HG02571 (cell line): ENCODE results near the gene SLC26A8.

ENCODE experiments used
- ATAC-seq: cut with Tn5 transposase; IDR thresholded peaks from one replicate; pipeline ENCODE4 v1.9.1; 2021; ENCODE audit warnings: mild to moderate bottlenecking, moderate library complexity; ENCODE audit not compliant: unreplicated experiment

SLC26A8 gene, protein sequence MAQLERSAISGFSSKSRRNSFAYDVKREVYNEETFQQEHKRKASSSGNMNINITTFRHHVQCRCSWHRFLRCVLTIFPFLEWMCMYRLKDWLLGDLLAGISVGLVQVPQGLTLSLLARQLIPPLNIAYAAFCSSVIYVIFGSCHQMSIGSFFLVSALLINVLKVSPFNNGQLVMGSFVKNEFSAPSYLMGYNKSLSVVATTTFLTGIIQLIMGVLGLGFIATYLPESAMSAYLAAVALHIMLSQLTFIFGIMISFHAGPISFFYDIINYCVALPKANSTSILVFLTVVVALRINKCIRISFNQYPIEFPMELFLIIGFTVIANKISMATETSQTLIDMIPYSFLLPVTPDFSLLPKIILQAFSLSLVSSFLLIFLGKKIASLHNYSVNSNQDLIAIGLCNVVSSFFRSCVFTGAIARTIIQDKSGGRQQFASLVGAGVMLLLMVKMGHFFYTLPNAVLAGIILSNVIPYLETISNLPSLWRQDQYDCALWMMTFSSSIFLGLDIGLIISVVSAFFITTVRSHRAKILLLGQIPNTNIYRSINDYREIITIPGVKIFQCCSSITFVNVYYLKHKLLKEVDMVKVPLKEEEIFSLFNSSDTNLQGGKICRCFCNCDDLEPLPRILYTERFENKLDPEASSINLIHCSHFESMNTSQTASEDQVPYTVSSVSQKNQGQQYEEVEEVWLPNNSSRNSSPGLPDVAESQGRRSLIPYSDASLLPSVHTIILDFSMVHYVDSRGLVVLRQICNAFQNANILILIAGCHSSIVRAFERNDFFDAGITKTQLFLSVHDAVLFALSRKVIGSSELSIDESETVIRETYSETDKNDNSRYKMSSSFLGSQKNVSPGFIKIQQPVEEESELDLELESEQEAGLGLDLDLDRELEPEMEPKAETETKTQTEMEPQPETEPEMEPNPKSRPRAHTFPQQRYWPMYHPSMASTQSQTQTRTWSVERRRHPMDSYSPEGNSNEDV

DNA sequence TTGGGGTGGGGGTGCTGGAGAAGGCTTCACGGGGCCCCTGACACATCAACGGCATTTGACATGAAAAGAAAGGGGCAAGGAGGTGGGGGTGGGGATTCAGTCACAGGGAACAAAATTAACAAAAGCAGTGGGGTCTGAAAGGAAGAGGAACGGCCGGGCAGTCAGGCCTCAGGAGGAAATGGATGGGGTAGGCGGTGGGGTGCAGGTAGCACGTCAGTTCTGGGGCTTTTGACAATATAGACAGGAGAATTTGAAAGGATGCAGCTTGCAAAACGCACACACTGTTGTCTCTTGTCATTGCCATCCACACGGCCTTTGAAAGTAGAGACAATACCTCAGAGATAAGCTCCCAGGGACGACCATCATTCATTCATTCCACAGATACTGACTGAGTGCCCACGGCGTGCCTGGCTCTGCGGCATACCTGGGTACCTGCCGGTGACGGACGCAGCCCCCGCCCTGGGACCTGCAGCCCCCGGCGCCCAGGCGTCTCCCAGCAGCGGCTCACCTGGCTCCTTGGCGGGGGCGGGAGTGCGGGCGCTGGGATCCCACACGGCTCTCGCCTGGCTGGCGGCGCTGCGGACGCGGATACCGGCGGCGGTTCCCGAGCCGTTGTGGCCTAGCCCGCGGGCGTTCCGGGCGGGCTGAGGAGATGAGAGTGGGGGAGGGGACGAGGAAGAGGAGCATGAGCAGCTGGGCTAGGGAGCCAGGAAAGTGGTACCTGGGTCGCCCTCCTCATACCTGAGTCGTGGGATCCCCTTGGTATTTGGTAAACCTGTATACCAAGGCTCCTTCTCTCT lies at the start of gene SLC26A8:
SLC26A8 (minus strand) TSS at position 646 of the 800 bp plus-strand sequence. CDS start 4,934 bp downstream, outside the sequence.
- ATAC-seq, result no peak

DNA sequence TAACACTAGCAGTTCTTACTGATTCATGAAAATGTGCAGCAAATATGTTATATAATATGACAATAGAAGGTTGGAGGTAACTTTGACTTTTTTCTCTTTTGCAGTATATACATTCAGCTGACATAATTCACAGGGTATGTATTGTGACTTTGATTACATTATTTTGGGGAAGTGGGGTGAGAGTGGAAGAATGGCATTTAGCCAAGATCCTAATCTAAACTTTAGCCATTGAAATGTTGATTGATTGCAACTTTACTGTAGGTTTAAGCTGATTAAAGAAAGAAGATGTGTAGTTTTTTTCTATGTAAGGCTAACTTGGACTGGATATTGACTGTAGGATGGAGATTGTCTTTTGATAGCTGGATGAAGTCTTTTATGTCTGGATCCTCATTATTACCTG lies 49.1 kb upstream of the SLC26A8 start:
- no peak for ATAC-seq

DNA sequence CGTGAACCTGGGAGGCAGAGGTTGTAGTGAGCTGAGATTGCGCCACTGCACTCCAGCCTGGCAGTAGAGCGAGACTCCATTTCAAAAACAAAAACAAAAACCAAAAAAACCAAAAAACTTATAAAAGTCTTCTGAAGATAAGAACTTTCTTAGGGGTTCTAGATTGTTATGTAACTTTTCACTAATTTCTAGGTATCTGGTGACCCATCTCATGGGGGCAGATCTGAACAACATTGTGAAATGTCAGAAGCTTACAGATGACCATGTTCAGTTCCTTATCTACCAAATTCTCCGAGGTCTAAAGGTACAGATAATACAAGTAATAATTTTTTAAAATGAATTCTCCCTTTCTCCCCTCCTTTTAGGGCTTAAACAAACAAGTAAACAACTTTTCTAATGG lies 48.2 kb upstream of the SLC26A8 start:
- ATAC-seq, result no peak

DNA sequence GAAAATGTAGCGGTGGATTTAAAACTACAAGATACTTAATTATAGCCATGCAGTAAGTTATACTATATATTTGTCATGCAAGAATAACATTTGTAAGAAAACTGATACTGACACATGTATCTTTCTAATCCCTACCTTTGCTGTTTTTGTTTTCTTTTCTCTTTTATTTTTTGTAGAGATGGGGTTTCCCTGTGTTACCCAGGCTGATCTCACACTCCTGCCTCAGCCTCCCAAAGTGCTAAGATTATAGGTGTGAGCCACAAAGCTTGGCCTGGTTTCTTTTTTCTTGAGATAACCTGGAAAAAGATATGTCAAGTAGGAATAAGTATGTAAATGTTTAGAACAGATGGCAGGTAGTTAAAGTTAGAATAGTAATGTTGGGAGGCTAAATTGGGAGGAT lies 47.3 kb upstream of the SLC26A8 start:
- no peak for ATAC-seq

DNA sequence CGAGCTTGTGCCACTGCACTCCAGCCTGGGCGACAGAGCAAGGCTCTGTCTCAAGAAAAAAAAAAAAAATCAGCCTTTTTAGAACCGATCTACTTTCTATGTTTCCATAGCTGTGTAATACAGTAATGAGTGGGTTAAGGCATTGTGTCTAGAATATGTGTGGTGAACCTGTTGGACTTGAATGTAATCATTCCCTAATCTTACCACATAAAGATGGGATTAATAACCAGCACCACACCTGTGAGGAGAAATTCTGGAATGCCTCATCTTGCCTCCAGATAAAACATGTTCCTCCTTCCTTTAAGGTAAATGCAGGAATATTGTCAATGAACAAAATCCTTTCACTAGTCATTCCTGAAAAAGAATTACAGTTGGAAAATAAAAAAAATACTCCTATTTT lies 46.8 kb upstream of the SLC26A8 start:
- no peak for ATAC-seq

DNA sequence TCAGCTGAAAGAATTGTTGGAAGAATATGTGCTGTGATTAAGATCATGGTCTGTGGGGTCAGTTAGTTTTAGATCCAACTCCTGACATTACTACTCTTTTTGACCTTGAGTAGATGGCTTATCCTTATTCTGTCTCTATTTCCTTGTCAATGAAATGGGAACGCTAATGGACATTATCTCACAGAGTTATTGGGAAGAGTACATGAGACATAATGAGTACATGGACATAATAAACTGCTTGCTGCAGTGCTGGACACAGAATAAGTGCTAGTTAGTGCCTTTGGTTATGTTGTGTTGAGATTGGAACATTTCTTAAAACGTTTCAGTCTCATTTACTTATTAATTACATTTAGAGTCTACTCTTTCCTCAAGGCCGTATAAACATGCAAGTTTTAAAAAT lies 45.8 kb upstream of the SLC26A8 start:
- no peak for ATAC-seq

DNA sequence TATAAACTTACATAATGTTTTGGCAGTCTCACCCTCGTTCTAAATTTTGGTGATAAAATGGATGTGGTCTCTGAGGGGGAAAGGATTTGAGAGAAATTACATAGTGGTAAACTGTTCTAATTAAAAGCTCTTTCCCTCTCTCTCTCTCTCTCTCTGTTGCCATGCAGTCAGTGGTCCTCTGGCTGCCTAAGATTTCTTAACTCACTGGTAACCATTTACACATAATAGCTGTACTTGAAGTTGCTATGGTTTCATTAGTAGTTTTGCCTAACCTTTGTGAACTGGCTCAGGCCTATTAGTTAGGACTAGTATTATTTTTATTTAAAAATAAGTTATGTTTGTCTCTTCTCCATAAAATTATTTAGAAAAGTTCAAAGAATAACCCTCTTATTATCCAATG lies 45.1 kb upstream of the SLC26A8 start:
- no peak for ATAC-seq

DNA sequence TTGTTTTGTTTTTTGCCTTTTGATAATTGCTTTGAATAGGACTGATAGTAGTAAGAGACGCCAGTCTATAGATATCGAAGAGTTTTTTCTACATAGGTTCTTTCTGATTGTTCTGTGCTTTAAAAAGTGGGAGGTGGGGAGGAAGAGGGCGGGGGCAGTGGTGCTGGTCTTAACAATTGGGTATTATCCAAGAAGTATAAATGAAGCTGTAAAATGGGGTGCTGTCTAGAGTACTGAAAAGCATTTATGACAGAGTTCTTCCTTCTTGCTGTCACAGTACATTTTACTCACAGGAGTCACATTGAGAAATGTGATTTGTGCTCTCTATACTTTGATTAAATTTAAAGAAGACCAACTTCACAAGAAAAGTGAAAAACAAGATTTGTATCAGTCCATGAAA lies 44.1 kb upstream of the SLC26A8 start:
- no peak for ATAC-seq

DNA sequence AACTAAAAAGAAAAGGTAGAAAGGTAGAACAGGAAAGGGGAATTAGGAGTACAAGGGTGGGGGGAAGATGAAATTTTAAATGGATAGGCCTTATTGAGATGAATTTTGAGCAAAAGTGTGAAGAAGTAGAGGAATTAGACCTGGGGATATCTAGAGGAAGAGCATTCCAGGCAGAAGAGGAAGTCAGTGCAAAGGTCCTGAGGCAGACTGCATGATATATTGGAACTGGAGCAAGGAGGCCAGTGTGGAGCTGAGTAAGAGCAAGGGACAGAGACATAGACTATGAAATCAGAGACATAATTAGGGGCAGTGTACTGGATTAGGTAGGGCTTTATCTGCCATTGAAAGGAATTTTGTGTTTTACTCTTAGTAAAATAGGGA lies 43.6 kb upstream of the SLC26A8 start:
- no peak for ATAC-seq

DNA sequence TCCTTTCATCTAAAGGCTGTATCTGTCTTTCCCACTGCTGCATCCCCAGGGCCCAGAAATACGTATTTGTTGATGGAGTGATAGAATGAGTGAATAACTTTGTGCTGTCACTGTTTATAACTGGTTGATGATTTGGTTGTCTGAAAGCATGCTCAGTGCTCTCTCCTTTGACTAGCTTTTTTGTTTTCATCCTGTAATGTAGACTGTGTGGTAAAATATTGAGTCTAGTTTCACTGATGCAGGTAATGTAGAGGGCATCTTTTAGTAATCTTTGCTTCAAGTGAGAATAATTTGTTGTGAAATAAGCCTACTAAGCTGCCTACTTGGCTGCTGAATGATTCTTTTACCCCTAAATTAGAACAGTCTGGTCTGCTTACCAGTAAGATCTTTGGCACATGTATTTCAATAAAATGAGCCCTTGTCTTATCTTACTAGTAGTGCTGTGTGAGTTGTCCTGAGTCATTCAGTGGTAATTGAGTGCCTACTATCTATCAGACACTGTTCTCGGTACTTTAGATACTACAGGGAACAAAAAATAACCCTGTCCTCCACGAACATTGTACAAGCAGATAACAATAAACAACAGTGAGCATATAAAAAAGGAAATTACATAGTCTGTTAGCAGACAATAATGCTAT lies 43.1 kb upstream of the SLC26A8 start:
- ATAC-seq, result no peak

DNA sequence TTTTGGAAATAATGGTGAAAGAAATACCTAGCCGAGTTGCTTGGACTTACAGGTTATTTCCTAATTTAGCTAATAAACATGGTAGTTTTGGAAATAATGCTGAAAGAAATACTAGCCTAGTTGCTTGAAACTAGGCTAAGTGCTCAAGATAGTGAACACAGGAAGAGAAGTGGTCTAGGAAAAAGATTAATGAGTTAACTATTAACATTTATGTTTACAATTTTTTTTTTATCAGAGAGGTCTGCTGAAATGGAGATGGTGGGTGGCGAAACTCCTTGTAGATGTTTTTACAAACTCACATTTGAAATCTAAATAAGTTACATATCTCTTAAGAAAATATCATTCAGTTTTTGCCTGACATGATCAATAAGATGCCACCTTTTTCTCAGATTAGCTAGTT lies 42.4 kb upstream of the SLC26A8 start:
- no peak for ATAC-seq

DNA sequence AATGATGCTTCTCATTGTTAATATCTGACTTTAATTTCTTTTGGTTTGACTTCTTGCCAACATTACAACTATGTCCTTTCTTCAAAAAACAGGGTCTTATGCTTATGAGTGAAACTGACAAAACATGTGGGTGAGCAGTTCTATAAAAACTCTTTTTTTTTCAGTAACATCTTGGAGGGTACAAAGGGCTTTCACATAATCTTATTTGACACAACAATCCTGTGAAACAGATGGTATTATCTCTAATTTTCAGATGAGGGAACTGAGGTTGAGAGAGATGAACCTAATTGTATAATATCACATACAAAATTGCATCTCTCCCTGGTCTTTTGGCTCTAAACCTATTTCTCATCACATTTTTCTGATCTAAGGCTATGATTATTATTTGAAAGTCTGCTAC lies 41.5 kb upstream of the SLC26A8 start:
- no peak for ATAC-seq

DNA sequence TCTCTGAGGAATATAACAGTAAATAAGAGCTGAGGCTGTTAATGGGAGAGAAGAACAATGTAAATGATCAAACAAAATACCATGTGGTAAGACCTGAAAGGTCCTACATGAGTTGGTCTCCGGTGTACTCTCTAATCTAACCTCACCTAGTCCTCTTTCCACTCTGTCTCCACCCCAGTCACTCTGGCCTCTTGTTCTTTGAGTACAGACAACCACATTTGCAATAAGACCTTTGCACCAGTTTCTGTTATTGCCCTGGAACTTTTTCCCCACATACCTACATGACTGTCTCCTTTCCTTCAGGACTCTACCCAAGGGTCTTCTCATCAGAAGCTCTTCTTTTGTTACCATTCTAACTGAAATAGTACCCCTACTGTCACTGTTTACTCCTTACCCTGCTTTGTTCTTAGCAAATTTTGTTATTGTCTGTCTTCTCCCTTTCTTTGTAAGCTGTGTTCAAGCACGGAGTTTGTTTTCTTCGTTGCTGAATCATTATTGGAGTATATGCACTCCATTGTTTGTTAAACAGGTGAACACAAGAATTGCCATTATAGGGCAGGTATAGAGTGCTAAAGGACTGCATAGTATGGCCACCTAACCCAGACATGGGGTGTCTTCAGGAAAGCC lies 40.4 kb upstream of the SLC26A8 start:
- no peak for ATAC-seq

DNA sequence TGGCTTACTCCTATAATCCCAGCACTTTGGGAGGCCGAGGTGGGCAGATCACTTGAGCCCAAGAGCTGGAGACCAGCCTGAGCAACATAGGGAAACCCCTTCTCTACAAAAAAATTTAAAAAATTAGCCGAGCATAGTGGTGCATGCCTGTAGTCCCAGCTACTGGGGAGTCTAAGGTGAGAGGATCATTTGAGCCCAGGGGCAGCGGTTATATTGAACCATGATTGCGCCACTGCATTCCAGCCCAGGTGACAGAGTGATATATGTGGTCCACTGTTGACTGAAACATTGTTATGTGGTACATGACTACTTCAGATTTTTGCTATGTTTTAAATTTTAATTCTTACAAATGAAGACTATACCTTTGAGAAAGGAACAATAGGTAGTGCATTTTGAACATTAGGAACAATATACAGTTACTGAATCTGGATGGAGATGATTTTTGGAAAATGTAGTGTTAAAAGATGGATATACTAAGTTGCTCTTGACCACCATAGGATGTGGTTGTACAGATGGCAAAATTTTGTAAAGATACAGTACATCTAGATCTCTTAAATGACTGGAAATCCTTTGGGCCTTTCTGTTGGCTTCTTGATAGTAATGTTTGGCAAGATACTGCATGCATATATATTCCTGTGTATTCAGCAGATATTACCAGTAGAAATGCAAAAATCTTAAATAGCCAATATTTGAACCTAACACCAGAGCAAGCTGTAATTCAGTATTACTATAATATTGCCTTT lies 39.0 kb upstream of the SLC26A8 start:
- no peak for ATAC-seq

DNA sequence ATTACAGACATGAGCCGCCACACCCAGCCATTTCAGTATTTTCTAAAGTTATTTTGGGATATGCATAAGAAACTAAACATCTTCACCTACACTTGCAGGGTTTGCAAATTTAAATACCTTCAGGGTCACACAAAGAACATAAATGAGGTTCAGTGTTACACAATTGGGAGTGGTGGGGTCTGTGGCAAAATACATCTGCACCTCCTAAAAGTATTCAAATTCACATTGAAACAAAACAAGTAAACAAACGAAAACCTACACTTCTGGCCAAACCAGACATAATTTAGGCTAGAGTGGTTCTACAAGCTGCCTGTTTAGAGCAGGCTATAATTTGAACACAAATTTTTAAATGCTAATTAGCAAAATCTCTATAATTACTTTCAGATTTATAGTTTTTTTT lies 37.8 kb upstream of the SLC26A8 start:
- no peak for ATAC-seq

DNA sequence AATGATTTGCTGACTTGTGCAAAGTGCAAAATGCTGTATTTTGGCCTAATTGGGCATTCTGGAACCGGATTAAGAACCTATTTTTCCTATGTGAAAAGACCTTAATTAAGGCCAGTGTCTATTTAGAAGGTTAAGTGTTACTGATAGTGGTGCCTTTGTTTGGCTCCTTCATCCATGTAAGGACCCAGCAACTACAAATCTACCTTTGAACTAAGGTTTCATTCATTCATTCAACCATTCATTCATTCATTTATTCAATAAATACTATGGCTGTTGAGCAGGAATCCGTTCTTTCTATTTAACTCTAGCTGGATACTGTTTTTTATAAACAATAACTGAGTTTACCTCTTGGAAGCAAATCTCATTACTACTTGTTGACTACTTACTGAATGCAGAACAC lies 36.8 kb upstream of the SLC26A8 start:
- no peak for ATAC-seq

DNA sequence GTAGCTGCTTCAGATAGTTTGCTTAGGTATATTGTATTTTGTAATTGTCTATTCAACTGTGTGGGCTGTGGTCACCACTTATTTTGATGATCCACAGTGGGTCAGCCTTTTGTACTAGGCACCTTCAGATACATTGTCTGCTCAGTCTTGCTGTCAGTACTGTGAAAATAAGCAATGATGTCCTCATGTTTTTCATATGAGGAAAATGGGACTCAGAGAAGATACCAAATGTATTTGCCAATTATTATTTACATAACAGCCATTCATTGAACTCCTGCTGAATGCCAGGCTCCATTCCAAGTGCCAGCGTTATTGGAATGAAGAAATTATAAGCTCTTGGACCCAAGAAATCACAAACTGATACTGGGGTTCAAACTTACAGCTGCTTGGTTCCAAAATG lies 31.7 kb upstream of the SLC26A8 start:
- ATAC-seq, result no peak

DNA sequence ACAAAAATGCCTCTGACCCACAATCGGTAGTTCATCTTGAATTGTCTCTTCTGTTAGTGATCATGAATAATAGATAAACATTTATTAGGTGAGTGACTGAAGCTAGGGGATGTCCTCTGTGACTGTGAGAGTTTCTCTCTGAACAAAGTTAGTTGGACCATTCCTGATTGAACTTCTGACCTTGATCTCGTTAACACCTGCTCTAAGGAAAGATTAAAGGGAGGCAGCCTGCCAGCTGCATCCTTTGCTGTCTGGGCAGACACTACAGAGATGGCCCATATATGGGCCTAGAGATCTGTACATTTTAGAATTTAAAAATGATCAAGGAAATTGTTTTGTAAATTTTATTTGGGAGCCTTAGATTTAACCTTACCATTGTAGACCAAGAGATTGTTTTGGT lies 30.5 kb upstream of the SLC26A8 start:
- ATAC-seq, result no peak

DNA sequence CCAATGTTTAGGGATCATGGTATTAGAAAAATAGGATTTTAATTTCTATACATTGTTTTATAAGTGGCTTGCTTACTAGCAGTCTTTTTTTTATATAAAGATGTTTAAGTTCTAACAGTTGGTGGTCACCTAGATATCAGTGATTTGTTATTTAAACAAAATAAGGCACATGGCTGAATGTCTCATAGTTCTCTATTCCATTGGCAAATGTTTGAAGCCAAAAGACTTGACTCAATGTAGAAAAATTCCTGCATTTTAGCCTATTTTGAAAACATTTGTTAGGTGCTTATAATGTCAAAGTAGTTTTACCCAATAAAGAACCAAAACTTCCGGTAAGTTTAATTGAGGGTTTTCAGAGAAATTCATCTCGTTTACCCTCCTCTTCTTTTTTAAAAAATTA lies 30.0 kb upstream of the SLC26A8 start:
- ATAC-seq, result no peak

DNA sequence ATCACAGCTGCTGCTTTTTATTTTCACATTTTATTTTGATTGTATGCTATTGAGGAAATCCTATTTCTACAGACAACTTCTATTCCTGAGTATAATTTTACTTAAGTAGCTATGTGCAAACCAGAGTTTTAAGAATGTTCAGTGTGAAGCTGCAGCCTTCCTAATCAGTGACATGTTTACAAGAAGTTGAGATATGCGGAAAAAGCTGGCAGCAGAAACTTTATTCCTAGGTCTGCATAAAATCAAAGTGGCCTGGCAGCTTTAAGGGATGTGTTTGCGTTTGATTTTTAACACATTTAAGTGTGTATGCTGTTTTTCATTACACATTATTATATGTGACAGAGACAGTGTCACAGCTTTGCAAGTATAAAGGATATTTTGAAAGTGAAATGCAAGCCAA lies 29.4 kb upstream of the SLC26A8 start:
- ATAC-seq, result no peak
